NCI-H2196 treated with DMSO at 0.1 percent for 48 hours (cell line): Measurements from ENCODE around the gene CELF5.
"Not testable (repeated sequence)": the region's sequence is repeated elsewhere in the genome, so short reads cannot be mapped to it uniquely, and the experiment has no call there.

ENCODE experiments used
- DNase-seq: peaks from one replicate; lab custom pipeline; 2025; ENCODE audit not compliant: unreplicated experiment; lab: John Stamatoyannopoulos, UW

CELF5 gene

GRCh38 chr19:3319643-3320353 is 95.3 kb downstream of the CELF5 start:
- DNase-seq = no peak

DNA sequence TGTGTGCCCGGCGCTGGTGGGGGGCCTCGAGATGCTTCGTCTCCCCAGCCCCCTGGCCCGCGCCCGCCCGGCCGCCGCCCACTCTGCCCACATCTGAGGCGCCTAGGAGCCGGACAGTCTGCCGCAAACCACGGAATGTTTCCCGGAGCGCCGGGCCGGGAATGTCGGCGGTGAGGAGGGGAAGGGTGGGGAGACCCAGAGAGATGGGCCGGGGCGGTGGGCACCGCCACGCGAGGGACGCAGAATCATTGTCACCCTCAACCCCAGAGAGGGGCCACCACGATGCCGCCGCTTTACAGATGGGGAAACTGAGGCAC is 95.9 kb downstream of the CELF5 start:
- DNase-seq = no peak

DNA sequence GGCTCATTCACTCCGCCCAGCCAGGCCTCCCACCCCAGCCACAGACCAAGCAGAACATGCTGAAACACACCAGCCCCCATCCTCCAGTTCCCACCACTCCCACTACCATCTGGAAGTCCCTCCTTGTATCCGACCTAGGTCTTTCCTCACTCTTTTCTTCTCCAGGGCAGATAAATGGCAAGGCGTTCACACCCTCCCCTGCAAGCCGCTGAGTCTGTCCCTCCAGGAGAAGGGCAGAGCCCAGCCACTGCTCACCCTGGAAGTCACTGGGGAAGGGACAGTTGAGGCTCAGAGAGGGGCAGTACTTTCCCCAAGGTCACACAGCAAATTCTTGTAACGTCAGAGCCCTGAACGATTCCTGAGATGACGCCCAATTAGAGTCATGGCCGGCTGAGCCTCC is 96.4 kb downstream of the CELF5 start:
- no peak for DNase-seq

DNA sequence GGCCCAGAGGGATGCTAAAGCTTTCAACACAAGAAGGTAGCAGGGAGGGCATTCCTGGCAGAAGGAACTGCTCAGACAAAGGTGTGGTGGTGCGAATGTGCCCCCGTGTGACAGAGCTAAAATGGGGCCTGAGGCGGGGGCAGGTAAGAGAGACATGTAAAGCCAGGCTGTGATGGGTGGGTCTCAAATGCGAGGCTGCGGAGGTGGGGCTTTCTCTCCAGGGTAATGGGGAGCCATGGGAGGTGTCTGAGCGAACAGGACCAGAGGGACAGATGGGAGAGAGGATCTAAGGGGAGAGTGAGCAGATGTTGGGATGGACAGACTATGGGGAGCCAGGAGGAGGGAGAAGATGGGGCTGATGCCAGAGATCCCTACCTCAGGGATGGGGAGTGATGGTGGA is 97.2 kb downstream of the CELF5 start:
- DNase-seq = no peak

GRCh38 chr19:3322199-3322978 is 97.9 kb downstream of the CELF5 start:
- DNase-seq = no peak

- DNase-seq = no peak
Observed at GRCh38 chr19:3323026-3323425, 98.6 kb downstream of the CELF5 start.

DNA sequence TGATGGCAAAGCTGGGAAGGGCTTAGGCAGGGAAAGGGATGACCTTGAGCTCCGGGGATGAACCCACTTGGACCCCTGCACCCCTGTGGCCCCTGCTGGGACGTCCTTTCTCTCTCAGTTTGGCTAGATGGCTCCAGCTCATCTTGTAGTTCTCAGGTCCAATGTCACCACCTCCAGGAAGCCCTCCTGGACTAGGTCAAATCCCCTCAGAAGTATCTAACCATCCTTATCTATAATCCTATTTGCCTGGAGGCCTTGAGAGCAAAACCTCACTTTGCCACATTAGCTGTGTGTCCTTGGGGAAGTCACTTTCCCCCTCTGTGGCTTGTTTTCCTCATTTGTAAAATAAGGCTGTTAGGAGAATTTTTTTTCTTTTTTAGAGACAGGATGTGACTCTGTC is 99.2 kb downstream of the CELF5 start:
- DNase-seq = no peak

GRCh38 chr19:3324405-3324856 is 100.0 kb downstream of the CELF5 start:
- no peak for DNase-seq

GRCh38 chr19:3325451-3325850 is 101.0 kb downstream of the CELF5 start:
- DNase-seq = no peak

GRCh38 chr19:3328743-3329142 is 104.3 kb downstream of the CELF5 start:
- DNase-seq = no peak

- no peak for DNase-seq
Observed at GRCh38 chr19:3330047-3330446, 105.6 kb downstream of the CELF5 start.

GRCh38 chr19:3332232-3332631 is 107.8 kb downstream of the CELF5 start:
- DNase-seq = not testable (repeated sequence)

DNA sequence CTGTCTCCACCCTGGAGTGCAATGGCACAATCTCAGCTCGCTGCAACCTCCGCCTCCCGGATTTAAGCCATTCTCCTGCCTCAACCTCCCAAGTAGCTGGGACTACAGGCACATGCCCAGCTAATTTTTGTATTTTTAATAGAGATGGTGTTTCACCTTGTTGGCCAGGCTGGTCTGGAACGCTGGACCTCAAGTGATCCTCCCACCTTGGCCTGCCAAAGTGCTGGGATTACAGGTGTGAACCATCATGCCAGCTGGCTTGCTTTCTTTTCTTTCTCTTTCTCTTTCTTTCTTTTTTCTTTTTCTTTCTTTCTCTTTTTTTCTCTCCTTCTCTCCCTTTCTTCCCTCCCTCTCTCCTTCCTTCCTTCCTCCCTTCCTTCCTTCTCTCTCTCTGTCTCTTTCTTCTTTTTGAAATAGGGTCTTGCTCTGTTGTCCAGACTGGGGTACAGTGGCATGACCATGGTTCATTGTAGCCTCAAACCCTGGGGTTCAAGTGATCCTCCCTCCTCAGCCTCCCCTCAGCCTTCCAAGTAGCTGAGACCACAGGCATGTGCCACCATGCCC is 108.6 kb downstream of the CELF5 start:
- DNase-seq = no peak

DNA sequence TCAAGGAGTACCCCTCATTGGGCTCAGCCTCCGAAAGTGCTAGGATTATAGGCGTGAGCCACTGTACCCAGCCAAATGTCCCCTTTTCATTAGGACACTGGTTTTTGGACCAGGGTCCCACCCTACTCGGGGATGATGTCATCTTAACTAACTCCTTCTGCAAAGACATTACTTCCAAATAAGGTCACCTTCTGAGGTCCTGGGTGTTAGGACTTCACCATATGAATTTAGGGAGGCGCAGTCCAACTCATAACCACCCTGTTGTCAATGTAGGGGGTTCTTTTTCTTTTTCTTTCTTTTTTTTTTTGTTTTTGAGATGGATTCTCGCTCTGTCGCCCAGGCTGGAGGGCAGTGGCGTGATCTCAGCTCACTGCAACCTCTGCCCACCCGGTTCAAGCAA is 109.2 kb downstream of the CELF5 start:
- no peak for DNase-seq

DNA sequence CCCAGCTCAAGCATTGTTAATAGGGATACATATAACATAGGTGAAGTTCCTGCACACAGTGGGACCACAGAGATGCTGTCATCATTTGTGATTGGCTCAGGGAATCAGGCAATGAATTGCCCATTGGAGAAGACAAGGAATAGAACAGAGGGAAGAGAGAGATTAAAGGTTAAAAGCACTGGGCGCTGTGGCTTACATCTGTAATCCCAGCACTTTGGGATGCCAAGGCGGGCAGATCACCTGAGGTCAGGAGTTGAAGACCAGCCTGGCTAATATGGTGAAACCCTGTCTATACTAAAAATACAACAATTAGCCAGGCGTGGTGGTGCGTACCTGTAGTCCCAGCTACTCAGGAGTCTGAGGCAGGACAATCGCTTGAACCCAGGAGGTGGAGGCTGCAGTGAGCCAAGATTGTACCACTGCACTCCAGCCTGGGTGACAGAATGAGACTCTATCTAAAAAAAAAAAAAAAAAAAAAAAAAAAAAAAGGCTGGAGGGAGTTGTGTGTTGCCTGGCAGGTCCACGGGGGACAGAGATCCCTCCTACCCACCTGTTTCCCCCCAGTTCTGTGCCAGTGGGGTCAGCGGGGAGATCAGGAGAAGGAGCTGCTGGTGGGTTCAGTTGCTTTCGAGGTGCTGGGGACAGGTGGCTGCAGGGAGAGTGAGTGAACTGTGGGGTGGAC is 110.4 kb downstream of the CELF5 start:
- not testable (repeated sequence) for DNase-seq

GRCh38 chr19:3335431-3336350 is 111.2 kb downstream of the CELF5 start:
- DNase-seq = no peak

- no peak for DNase-seq
Observed at GRCh38 chr19:3336351-3336679, 111.9 kb downstream of the CELF5 start.

- DNase-seq = peak; percentile 77
Observed at GRCh38 chr19:3336680-3337523, 112.4 kb downstream of the CELF5 start.

DNA sequence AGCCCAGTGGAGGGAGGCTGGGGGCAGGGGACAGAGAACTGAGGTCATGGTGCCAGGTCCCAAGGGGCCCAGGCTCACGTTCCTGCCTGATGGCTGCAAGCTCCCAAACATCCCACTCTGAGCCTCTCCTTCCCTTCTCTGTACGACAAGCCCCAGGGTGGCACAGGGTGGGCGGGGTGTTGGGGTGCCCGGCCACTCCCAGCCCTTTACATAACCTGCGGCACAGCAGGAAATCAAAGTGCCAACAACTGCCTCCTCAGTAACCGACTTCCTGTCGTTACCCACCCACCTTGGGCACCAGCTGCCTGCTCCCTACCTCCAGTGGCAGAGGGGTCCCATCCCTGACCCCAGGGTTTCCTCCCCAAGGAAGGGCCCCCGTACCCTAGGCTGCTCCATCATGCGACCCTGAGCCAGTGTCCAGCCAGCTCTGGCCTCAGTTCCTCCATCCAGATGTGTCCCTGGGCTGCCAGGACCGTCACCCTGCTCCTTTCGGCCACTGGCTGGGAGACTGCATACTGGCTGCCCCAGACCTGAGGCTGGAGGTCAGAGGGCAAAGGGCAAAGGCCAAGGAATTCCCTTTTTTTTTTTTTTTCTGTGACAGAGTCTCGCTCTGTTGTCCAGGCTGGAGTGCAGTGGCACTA is 114.2 kb downstream of the CELF5 start:
- DNase-seq = no peak
